Measurements from ENCODE around the gene IL17C.

Gene IL17C

DNA sequence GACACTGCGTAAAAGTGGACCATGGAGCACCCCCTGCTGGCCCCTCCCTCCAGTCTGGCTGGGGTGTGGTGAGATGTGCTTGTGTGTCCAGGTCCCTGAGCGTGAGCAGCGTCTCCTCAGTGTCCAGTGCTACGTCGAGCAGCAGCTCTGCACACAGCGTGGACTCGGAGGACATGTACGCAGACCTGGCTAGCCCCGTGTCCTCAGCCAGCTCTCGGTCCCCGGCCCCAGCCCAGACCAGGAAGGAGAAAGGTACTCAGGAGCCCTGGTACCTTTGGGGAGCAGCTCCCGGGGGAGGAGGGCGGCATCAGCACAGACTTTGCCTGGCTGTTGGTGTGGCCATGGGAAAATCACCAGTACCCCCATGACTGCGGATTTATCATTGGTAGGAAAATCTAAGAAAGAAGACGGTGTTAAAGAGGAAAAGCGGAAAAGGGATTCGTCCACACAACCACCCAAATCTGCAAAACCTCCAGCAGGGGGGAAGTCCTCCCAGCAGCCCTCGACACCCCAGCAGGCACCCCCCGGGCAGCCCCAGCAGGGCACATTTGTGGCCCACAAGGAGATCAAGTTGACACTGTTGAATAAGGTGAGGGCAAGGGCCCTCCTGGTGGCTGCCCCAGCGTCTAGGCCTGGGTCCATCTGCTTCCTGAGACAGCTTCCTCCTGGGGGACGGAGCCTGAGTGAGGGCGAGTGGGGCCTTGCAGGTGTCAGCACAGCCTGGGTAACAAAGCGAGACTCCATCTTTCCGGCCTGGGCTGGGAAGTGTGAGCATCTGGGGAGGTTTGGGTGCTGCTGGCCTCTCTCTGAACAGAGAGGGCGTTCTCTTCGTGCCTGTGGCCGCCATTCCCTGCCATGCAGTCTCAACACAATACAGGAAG lies 10.6 kb upstream of the IL17C start:
- no peak for DNase-seq (ENCODE audit: low read depth in 2 of 2)

DNA sequence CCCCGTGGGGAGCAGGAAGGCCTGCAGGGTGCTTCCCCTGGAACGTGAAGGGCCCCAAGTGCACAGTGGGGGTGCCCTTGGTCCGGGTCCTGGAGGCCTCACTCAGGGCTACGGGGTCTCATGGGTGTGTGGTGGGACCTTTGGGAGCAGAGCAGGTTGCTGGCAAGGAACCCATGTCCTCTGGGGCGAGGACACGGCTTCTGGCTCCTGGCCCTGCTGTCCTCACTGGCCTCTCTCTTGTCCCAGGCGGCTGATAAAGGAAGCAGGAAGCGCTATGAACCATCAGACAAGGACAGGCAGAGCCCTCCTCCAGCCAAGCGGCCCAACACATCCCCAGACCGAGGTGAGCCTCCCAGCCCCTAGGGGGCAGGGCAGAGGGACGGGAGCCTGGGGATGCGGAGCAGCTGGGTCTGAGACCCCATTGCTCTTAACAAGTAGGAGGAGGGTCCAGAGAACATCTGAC lies 9.8 kb upstream of the IL17C start:
- no peak for DNase-seq (ENCODE audit: low read depth in 2 of 2)

DNA sequence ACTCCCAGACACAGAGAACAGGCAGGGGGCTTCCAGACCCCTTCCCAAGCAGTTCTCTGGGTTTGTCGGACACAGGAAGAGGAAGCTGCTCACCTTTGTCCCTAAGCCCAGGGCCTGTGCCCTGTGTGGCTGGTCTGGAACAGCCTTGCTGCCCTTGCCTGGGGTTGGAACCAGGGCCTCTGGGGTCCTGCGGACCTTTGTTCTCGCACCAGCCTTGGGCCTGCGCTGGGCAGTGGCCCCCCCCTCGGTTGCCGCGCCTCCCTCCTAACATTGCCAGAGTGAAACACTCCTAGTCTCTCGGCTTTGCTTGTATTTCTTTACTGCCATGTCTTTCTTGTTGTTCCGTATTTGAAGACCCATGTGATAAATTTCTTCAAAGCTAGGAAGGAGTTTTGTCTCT lies 8.5 kb upstream of the IL17C start:
- no peak for DNase-seq (ENCODE audit: low read depth in 2 of 2)

DNA sequence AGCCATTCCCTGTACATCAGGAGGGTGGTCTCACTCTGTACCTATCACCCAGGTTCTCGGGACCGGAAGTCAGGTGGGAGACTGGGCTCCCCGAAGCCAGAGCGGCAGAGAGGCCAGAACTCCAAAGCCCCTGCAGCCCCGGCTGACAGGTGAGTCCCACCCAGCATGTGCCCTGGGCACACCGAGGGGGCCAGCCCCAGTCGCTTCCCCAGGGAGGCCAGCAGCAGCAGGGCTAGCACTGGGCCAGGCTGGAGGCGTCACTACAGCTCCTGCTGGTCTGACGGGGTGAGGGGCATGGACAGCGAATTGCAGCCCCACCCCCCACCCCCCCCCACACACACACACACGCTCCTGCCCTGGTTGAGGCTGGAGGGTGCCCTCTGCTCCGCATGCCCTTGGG lies 7.9 kb upstream of the IL17C start:
- DNase-seq (ENCODE audit: low read depth in 2 of 2) = no peak

DNA sequence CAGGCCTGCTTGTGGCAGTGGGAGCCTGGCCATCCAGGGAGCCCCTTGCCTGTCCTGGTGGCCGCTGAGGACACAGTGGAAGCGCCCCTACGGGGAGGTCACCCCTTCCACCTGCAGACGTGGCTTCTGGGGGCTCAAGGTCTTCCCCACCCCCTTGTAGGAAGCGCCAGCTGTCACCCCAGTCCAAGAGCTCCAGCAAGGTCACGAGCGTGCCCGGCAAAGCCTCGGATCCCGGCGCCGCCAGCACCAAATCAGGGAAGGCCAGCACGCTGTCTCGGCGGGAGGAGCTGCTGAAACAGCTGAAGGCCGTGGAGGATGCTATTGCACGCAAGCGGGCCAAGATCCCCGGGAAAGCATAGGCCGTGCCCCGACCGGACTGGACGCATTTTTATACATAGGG lies 7.4 kb upstream of the IL17C start:
- no peak for DNase-seq (ENCODE audit: low read depth in 2 of 2)

DNA sequence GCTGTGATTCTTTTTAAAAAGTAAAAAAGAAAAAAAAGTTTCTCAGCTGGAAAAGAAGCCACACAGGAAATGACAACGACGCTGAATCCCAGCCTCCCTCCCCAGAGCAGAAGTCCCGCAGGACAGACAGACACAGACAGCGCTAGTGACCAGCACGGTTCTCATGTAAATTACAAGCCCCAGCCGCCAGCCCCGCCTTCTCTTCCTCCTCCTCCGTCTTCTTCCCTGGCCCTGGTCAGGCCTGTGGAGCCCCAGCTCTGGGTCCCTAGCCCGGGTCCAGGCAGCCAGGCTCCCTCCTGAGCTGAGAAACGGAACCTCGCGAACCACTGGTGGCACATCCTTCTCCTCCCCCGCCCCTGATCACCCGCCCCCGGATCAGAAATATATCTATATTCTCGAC lies 7.0 kb upstream of the IL17C start:
- DNase-seq (ENCODE audit: low read depth in 2 of 2) = no peak

DNA sequence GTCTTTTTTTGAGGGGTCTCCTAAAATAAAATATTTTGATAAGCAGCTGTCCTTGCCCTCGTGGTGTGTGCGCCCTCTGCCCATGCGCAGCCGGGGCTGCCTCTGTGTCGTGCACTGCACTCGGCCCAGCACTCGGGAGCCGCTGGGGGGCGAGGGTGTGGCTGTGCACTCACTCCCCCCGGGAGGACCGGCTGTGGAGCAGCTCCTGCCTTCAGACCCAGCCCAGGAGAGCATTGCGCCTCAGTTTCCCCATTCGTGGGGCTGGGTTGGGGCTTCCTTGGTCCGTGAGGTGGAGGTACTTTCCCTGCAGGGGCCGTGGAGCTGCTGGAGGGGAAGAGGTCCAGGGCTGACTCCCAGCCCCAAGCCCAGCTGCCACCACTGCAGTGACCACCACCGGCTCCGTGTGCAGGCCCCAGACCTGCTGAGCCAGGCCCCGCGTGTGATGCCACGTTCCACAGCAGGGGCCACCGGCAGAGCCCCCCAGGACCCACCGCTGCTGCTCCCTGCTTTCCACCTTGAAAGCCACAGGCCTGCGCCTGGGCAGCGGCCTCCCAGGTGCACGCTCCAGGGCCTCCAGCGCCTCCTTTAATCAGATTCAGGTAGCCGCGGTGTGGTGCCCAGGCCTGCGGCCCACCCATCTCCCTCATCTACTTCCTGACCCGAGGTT lies 6.3 kb upstream of the IL17C start:
- DNase-seq (ENCODE audit: low read depth in 2 of 2) = no peak

DNA sequence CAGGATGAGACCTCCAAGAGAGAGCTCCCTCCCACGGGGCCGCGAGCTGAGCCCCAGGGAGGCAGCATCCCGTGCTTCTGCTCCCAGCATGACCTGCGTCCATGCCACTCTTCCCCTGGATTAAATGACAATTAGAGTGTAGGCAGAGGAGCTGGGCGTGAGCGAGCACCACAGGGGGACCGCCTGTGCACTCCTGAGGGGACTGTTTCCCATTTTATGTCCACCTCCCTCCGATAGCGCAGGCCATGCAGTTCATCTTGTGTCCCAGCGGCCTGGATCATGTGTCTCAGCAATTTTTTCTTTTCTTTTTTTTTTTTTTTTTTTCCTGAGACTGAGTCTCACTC lies 5.8 kb upstream of the IL17C start:
- DNase-seq (ENCODE audit: low read depth in 2 of 2) = no peak

DNA sequence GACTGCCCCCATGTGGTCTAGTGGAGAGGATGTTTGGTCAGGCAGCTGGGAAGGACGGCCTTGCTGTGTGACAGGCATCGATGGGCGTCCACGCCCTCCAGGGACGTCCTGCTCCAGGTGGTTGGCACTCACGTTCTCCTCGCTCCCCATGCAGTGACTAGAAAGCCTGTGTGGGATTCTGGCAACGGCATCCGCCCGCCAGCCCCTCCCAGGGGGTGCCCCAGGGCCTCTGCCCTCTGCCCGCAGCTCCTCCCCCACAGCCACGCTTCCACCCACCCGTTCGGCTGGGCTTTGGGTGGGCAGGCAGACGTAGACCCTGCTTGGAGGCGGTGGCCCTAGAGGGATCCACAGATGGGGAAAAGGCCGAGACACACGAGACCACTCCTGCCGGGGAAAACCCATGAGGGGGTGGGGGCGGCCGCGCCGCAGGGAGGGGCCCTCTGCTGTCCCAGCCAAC lies 4.7 kb upstream of the IL17C start:
- no peak for DNase-seq (ENCODE audit: low read depth in 2 of 2)

DNA sequence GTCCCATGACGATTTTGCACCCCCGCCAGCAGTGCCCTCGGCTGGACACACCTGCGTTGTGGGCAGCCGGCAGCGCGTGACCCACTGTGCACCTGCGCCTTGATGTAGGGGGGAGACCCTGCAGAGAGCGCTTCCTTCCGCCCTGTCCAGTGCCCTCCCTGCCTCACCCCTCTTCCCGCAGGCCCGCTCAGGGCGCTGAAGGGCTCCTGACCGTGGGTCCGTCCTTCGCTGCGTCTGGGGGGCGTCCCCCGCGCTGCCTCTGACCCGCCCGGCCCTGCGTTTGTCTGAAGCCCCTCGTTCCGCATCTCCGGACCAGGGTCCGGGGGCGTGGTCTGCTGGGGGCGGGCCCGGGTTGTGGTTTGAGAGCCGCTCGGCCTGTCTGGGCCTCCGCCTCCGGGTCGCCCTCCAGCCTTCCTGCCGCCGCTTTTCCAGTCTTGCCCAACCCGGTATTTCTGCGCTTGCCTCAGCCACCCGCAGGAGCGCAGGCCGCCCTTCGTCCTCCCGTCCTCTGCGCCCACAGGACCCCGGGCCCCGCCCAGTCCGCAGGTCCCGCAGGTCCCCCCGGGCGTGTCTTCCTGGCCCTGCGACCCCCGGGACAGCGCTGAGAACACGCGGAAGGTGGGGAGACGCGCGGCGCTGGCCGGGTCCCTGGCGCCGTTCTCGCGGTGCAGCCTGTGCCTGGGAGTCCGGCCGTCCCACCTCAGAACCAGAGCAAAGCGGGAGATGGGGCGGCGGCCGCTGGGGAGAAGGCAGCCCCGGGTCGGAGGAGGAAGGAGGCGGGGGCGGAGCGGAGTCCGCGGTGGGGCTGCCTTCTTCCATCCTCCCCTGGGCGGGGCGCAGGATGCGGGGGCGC lies 4.0 kb upstream of the IL17C start:
- DNase-seq (ENCODE audit: low read depth in 2 of 2) = no peak

DNA sequence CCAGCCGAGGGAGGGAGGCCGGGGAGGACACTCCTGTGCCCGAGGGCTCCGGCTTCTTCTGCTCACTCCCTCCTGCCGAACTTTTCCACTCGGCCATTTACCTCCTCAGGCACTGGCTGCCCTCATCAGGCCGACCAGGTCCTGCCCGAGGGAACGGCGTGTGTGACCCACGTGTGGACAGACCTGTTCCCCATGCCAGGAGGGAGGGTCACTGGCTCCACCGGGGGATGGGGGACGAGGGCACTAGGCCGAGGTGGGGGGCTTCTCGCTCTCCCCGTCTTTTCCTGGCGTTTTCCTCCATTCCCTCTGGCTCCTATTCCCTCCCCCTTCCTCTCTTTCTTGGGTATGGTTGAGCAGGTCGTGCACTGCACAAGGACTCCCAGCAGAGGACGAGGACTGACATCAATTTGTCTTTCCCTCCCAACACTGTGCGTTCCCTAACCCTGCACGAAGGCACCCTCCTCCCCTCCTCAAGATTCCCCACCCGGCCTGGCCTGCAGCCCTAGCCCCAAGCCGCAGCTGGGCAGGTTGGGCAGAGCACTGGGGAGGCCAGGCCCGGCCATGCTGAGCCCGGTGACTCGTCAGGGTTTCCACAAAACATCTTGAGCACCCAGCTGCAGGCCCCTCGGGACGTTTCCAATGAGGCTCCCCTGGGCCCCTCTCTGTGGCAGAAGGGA lies 3.2 kb upstream of the IL17C start:
- no peak for DNase-seq (ENCODE audit: low read depth in 2 of 2)

DNA sequence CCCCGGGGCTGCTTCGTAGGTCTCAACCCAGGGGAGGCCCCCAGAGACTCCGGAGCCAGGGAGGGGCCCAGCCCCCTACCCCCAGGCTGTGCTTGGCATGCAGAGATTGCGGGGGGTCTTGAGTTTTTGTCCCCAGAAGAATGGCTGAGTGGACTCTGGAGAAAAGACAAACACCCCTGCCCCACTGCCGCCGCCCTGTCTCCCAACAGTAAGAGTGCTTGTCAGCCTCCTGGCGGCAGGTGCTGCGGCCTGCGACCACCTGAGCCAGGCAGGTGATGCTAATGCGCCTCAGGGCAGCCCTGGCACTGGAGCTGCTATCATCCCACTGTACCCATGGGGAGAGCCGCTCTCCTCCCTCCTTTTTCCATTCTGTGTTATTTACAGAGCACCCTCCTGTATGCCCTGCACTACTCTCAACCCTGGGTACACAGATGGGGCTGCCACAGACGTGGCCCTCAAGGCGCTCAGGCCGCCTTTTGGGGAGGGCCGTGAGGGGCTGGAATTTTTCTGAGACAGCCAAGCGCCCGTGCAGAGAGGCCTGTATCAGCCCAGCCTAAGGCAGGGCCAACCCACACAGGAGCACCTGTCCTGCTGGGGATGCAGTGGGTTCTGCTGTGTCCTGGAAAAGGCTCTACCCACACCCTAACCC lies 2.6 kb upstream of the IL17C start:
- no peak for DNase-seq (ENCODE audit: low read depth in 2 of 2)

DNA sequence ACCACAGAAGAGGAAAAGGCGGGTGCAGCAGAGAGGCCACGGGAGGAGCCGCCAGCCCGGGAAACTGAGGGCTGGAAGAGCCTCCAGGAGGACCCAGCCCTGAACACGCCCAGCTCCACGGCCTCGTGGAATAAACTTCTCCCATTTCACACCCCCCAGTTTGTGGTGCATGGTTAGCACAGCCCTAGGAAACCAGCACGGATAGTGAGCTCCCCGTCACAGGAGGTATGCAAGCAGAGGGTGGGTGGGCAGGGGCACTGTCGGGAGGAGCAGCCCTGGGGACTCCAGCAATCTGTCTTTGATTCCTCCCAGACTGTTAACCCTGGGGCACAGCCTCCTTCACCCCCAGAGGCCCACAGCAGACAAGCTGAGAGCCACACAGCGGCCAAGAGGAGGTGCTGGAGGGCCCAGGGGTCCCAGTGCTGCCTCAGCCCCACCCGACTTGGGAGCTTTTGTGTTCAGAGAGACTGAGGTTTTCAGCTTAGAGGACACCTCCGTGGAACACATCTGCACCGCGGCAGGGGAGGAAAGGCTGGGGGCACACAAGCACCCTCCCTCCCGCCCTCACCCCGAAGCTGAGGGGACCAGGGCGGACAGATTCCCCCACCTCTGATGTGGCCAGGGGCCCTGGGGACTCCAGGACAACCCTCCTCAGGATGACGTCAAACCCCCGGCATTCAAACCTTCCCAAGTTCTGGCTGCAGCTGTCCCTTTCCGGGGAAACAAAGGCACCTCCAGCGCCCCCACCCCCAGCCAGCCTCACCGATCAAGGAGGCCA lies 1.7 kb upstream of the IL17C start:
- DNase-seq (ENCODE audit: low read depth in 2 of 2) = no peak

DNA sequence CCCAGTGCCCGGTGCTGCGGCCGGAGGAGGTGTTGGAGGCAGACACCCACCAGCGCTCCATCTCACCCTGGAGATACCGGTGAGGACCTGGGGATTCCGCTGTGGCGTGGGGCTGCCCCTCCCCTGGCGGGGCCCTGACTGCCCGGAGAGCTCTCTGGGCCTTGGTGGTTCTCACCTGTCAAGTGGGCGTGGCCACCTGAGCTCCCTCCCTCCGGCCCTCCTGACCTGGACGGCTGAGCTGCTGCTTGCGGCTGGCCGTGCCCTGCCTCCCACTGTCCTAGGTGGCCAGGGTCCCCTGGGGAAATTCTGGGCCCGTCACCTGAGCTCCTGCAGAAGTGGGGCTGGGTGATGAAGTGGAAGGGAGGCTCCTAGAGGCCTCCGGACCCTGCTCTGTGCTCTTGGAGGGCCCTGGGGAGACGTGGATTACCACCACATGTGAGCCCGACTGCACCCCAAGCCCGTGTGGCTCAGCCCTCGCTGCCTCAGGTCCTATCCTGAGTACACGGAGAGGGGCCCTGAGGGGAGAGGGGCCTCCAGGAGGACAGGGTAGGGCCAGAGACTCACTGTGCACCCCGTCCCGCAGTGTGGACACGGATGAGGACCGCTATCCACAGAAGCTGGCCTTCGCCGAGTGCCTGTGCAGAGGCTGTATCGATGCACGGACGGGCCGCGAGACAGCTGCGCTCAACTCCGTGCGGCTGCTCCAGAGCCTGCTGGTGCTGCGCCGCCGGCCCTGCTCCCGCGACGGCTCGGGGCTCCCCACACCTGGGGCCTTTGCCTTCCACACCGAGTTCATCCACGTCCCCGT lies 1.1 kb downstream of the IL17C start:
- no peak for DNase-seq (ENCODE audit: low read depth in 2 of 2)

DNA sequence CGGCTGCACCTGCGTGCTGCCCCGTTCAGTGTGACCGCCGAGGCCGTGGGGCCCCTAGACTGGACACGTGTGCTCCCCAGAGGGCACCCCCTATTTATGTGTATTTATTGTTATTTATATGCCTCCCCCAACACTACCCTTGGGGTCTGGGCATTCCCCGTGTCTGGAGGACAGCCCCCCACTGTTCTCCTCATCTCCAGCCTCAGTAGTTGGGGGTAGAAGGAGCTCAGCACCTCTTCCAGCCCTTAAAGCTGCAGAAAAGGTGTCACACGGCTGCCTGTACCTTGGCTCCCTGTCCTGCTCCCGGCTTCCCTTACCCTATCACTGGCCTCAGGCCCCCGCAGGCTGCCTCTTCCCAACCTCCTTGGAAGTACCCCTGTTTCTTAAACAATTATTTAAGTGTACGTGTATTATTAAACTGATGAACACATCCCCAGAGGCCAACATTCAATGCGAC lies 1.7 kb downstream of the IL17C start:
- DNase-seq (ENCODE audit: low read depth in 2 of 2) = no peak

DNA sequence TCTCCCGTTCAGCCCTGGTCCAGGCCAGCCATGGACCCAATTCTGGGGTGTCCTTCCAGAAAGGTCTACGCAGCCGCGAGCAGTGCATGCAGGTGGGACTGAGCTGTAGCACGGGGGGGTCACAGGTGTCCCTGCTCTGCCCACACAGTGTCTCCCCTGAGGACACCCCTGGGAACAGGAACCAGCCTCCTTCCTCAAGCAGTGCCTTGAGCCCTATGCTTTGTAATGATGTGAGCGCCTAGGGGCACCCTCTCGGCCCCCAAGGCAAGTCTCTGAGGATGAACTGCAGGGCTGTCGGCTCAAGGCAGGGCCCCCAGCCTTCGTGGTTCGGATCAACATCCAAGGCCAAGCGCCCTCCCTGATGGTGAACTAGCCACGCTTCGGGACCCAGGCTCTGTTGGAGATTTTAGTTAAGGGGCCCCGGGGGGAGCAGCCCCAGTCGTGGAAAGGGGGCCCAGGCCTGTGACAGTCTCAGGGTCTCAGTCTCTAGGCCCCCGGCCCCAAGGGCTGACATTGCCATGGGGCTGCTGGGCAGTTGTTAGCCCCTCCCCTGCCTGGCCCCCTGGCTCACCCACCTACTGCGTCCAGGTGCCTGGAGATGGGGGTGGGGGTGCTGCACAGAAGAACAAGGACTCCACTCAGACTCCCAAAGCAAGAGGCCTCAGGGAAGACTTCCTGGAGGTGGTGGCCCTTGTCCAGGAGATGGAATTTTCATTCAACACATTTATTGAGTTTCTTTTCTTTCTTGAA lies 2.3 kb downstream of the IL17C start:
- DNase-seq (ENCODE audit: low read depth in 2 of 2) = no peak

DNA sequence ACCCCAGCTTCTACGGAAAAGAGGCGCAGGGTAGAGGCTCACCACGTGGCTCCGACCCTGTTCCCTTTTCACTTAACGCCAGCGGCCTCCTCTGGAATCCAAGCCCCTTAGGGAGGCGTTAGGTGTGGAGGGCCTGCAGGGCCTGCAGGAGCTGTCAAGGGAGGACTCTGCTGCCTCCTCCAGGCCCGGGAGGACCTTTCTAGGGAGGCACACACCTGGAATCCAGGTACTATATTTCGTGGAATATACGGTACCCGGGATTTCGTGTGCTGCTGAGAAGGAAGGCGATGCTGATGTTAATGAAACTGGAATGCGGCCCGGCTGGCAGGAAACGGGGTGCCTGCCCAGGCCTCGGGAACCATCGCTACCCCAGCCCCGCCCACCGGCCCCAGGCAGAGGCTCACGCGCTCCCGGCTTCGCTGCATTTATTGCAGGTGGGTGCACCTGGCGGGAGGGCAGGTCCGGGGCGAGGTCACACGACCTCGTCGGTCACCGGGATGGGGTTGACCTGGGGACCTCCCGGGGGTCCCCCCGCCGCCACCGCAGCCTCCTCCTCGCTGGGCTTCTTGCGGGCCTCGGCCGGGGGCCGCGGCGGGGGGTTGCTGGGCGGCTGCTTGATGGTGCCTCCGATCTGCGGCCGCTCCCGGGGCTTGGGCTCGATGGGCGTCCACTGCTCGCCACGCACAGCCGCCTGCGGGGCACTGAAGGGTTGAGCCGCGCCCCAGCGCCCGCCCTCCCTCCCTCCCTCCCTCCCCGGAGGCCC lies 4.7 kb downstream of the IL17C start:
- no peak for DNase-seq (ENCODE audit: low read depth in 2 of 2)

DNA sequence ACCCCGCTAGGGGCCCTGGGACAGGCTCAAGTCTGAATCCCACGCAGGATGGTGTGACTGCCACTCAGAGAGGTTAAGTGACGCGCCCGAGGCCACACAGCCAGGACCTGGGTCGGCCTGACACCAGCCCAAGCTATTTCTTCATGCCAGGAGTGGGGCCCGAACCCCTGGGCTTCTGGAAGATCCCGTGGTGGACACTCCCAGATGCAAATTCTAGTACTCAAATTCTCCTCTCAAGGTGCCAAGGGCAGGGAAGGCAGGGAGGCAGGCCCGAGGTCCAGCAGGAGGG lies 5.2 kb downstream of the IL17C start:
- DNase-seq (ENCODE audit: low read depth in 2 of 2) = no peak

Measured in fibroblast of skin of left biceps (primary cell).